Endometrial microvascular endothelial cells (primary cell): Measurements from ENCODE around the gene SMC1A. TPM values are rescaled to one million over a fixed set of nuclear protein-coding genes. Genes with fewer than 3 reads are reported as not detected.

ENCODE experiments used
- in situ Hi-C: cut with HindIII; loops from 2 replicates; pipeline ENCODE4 v1.10.0; 2017; ENCODE audit warnings: low sequenced_read_pairs, low pct_unique_long_range_greater_than_20kb; ENCODE audit errors: inconsistent ontology term
- total RNA-seq: library from RNA; depleted of rRNA; stranded (reverse); fragments of >200 nt; gene quantifications from one replicate; pipeline ENCODE4 v1.2.3, GENCODE V29; 2015; ENCODE audit errors: inconsistent ontology term

The SMC1A gene
- total RNA-seq, 1 donor from 2014 or later = 35.2 TPM

- in situ Hi-C loops = no loop called here
Observed at GRCh38 chrX:53357799-53358530, 64.5 kb downstream of the SMC1A start.

DNA sequence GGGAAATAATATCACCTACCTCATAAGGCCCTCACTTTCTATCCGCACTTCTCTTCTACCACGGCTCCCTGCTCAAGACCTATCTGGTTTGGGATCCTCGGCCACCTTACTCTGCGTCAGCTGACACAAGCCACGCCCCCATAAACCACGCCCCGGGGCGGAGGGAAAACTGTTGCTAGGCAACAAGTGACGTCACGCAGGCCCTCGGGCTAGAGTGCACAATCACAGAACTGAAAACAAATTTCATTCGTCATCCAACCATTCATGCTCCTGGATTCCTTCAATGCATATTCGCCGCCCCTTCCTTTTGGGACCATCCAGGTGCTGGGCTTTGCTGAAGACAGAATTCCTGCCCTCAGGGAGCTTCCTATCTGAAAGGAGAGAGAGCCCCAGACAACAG lies 66.3 kb downstream of the SMC1A start:
- in situ Hi-C loops = no loop called here

- in situ Hi-C loops = no loop called here
Observed at GRCh38 chrX:53354669-53355068, 67.8 kb downstream of the SMC1A start.

GRCh38 chrX:53347948-53348347 lies 74.5 kb downstream of the SMC1A start:
- in situ Hi-C loops = no loop called here

DNA sequence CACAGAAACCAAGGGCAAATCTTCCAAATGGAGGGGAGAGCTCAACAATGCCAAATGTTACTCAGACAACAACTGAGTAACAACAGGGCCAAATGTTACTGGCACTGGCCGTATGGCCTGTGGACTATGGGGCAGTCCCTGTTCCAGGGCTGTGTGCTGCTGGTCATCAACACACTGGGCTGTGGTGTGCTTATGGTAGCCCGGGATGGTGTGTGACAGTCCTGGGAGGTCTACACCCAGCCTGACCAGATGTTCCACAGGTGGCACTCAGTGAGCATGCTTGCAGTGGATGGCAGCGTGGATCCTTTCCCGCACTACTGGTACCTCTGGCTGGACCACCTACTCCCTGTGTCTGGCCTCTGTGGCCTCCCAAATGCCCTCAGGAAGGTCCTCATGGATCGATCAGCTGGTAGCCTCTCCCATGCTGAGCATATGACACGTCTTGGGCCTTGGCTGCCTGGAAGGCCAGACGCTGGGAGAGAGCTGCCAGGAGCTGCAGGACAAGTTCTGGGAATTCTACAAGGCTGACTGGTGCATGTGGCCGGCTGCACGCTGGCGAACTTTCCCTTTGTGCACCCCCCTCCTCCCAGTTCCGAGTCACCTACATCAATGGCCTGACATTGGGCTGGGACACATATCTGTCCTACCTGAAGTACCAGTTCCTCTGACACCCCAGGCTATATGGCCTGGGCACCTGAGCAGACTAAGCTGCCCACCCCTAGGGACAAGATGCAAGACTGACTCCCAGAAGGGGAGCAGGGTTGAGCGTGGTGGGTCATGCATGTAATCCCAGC lies 81.4 kb downstream of the SMC1A start:
- in situ Hi-C loops = no loop called here

GRCh38 chrX:53337101-53337500 lies 85.4 kb downstream of the SMC1A start:
- in situ Hi-C loops = no loop called here

- in situ Hi-C loops = no loop called here
Observed at GRCh38 chrX:53333853-53334252, 88.6 kb downstream of the SMC1A start.

- in situ Hi-C loops = no loop called here
Observed at GRCh38 chrX:53332204-53332603, 90.2 kb downstream of the SMC1A start.

DNA sequence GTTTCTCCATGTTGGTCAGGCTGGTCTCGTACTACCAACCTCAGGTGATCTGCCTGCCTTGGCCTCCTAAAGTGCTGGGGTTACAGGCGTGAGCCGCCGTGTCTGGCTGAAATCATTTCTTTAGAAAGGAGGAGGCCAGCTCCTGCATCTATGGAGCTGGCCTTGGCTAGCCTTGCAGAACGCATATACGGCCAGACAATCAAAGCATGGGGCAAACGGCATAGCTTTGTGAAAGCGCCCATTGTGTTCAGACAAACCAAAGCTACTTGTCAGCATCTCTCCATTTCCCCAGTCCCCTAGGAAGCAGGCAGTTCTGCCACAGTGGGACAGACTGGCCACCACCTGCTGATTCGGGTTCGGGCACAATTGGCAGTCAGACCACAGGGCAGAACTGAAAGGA lies 92.1 kb downstream of the SMC1A start:
- in situ Hi-C loops = no loop called here

DNA sequence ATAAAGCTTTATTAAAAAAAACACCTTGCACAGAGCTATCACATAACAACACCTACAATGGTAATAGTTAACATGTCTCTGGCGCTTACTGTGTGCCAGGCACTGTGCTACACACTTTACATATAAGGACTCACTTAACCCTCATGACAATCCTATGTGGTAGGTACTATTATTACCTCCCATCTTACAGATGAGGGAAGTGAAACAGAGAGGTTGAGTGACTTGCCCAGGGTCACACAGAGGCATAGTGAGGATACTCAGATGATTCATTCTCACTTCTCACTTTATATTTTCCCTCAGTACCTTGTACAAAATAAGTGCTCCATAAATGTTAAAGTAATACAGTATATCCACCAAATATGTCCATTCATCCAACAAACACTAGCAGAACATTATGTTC lies 97.7 kb downstream of the SMC1A start:
- in situ Hi-C loops = no loop called here

Other genes starting within 250 kb of the SMC1A start
- gene KDM5C, start 197.4 kb downstream of the SMC1A start, total RNA-seq = 61.4 TPM
- 13.5 TPM for gene IQSEC2, start 141.1 kb downstream of the SMC1A start, total RNA-seq
- not detected for gene RIBC1, start 219 bp upstream of the SMC1A start, total RNA-seq
- 87.1 TPM for gene HSD17B10, start 11.7 kb upstream of the SMC1A start, total RNA-seq